ENCODE results near the gene ACAD10. TPM values are rescaled to one million over a fixed set of nuclear protein-coding genes. Genes with fewer than 3 reads are reported as not detected.

ACAD10 gene
- total and polyA plus RNA-seq, 7 donors = 5.8 to 31.0 (median 12.8) TPM

GRCh38 chr12:111781085-111781658, 95.3 kb downstream of the ACAD10 start:
- DNase-seq = no peak

GRCh38 chr12:111783046-111783445, 97.2 kb downstream of the ACAD10 start:
- no peaks in the 10 kb centered on the region for H3K9me3 ChIP-seq
- WGBS, 2 donors = 95 to 97% methylated on average over 17 of the region's 17 CpGs
- H3K27ac ChIP-seq = no peak overlapping the region
- intact Hi-C loops (cut with DNase I) = no loop called here
- no peak for DNase-seq
- TF ChIP-seq POLR2AphosphoS5 (IDR thresholded peaks at IDR 0.05) (no peak), POLR2A (IDR thresholded peaks at IDR 0.05) (no peak), EP300 (IDR thresholded peaks at IDR 0.05) (no peak), CTCF (IDR thresholded peaks at IDR 0.05) (no peak)
- peaks cover 0 to 20% (median 15%) of the 10 kb centered on the region in 4 donors for H3K4me1 ChIP-seq
- H3K36me3 ChIP-seq = peaks cover 29 to 90% (median 54%) of the 10 kb centered on the region in 4 donors
- no peak overlapping the region for H3K4me3 ChIP-seq
- no peaks in the 10 kb centered on the region for H3K27me3 ChIP-seq

More at GRCh38 chr12:111781085-111781658, 95.3 kb downstream of the ACAD10 start:
- H3K27me3 ChIP-seq = no peaks in the 10 kb centered on the region
- H3K36me3 ChIP-seq = peaks cover 29 to 80% (median 48%) of the 10 kb centered on the region in 4 donors
- intact Hi-C loops (cut with DNase I) = no loop called here
- H3K4me3 ChIP-seq = no peak overlapping the region
- H3K27ac ChIP-seq = no peak overlapping the region
- no peaks in the 10 kb centered on the region for H3K9me3 ChIP-seq
- 94 to 97% methylated on average over 2 of the region's 2 CpGs for WGBS, 2 donors
- TF ChIP-seq POLR2A (IDR thresholded peaks at IDR 0.05) (no peak), POLR2AphosphoS5 (IDR thresholded peaks at IDR 0.05) (no peak), EP300 (IDR thresholded peaks at IDR 0.05) (no peak), CTCF (IDR thresholded peaks at IDR 0.05) (no peak)
- peaks cover 0 to 28% (median 22%) of the 10 kb centered on the region in 4 donors for H3K4me1 ChIP-seq

GRCh38 chr12:111784953-111785352, 99.1 kb downstream of the ACAD10 start:
- Histone ChIP-seq H3K36me3 (peaks cover 29 to 95% (median 62%) of the 10 kb centered on the region in 4 donors), H3K27me3 (no peaks in the 10 kb centered on the region), H3K9me3 (no peaks in the 10 kb centered on the region), H3K4me3 (no peak overlapping the region), H3K4me1 (peaks cover 0 to 22% (median 16%) of the 10 kb centered on the region in 4 donors), H3K27ac (no peak overlapping the region)
- TF ChIP-seq POLR2A (IDR thresholded peaks at IDR 0.05) (no peak), EP300 (IDR thresholded peaks at IDR 0.05) (no peak), CTCF (IDR thresholded peaks at IDR 0.05) (no peak), POLR2AphosphoS5 (IDR thresholded peaks at IDR 0.05) (no peak)
- WGBS, 2 donors = 96 to 97% methylated on average over 4 of the region's 4 CpGs
- DNase-seq = no peak
- intact Hi-C loops (cut with DNase I) = no loop called here

GRCh38 chr12:111785651-111786050, 99.8 kb downstream of the ACAD10 start:
- no peak overlapping the region for H3K4me3 ChIP-seq
- H3K36me3 ChIP-seq = peaks cover 36 to 95% (median 69%) of the 10 kb centered on the region in 4 donors
- no peak for TF ChIP-seq POLR2A (IDR thresholded peaks at IDR 0.05)
- no peak for TF ChIP-seq EP300 (IDR thresholded peaks at IDR 0.05)
- TF ChIP-seq POLR2AphosphoS5 (IDR thresholded peaks at IDR 0.05) = no peak
- no peak for TF ChIP-seq CTCF (IDR thresholded peaks at IDR 0.05)
- H3K27ac ChIP-seq = no peak overlapping the region
- H3K4me1 ChIP-seq = peaks cover 0 to 22% (median 16%) of the 10 kb centered on the region in 4 donors
- DNase-seq = no peak
- 74 to 86% methylated on average over 2 of the region's 2 CpGs for WGBS, 2 donors
- no peaks in the 10 kb centered on the region for H3K9me3 ChIP-seq
- intact Hi-C loops (cut with DNase I) = no loop called here
- H3K27me3 ChIP-seq = no peaks in the 10 kb centered on the region
